Stimulated activated CD8-positive, alpha-beta memory T cell treated with anti-CD3 and anti-CD28 coated beads, Interleukin-15, amount 100 ng/mL, for 4 hours (primary cell): ENCODE results near the gene FRMD4B.
A peak's percentile ranks its signal among the peaks of the same experiment; 100 is the strongest.
"Not testable (repeated sequence)": the region's sequence is repeated elsewhere in the genome, so short reads cannot be mapped to it uniquely, and the experiment has no call there.

Experiments
- DNase-seq, 2 donors: peaks; one replicate each; pipeline ENCODE4 v3.0.0-alpha.2; 2020; ENCODE audit warnings: low read depth in 2 of 2

The FRMD4B gene

GRCh38 chr3:69322512-69322911 lies 63.4 kb downstream of the FRMD4B start:
- not testable (repeated sequence) for DNase-seq

- no peak for DNase-seq
Measured at GRCh38 chr3:69322158-69322509, 63.8 kb downstream of the FRMD4B start.

- DNase-seq: no peak
Measured at GRCh38 chr3:69321301-69322157, 64.4 kb downstream of the FRMD4B start.

- no peak for DNase-seq
Measured at GRCh38 chr3:69320871-69321271, 65.0 kb downstream of the FRMD4B start.

- DNase-seq: no peak
Measured at GRCh38 chr3:69319652-69320051, 66.2 kb downstream of the FRMD4B start.

GRCh38 chr3:69318410-69318809 lies 67.5 kb downstream of the FRMD4B start:
- no peak for DNase-seq

GRCh38 chr3:69313251-69313650 lies 72.6 kb downstream of the FRMD4B start:
- no peak for DNase-seq

- DNase-seq: no peak
Measured at GRCh38 chr3:69309814-69310213, 76.1 kb downstream of the FRMD4B start.

- peak in 1 of 2 donors; percentile 39 for DNase-seq
Measured at GRCh38 chr3:69306239-69307185, 79.4 kb downstream of the FRMD4B start.

GRCh38 chr3:69305011-69305410 lies 80.9 kb downstream of the FRMD4B start:
- DNase-seq: no peak

- no peak for DNase-seq
Measured at GRCh38 chr3:69304396-69304795, 81.5 kb downstream of the FRMD4B start.

- no peak for DNase-seq
Measured at GRCh38 chr3:69300296-69300695, 85.6 kb downstream of the FRMD4B start.

- DNase-seq: no peak
Measured at GRCh38 chr3:69299344-69299743, 86.5 kb downstream of the FRMD4B start.

GRCh38 chr3:69297501-69297900 lies 88.4 kb downstream of the FRMD4B start:
- no peak for DNase-seq

GRCh38 chr3:69296995-69297394 lies 88.9 kb downstream of the FRMD4B start:
- DNase-seq: no peak

GRCh38 chr3:69294014-69294766 lies 91.7 kb downstream of the FRMD4B start:
- DNase-seq: no peak

- no peak for DNase-seq
Measured at GRCh38 chr3:69292959-69293574, 92.8 kb downstream of the FRMD4B start.

GRCh38 chr3:69292185-69292584 lies 93.7 kb downstream of the FRMD4B start:
- DNase-seq: no peak

GRCh38 chr3:69290430-69290829 lies 95.5 kb downstream of the FRMD4B start:
- DNase-seq: no peak

- no peak for DNase-seq
Measured at GRCh38 chr3:69290006-69290405, 95.9 kb downstream of the FRMD4B start.

- no peak for DNase-seq
Measured at GRCh38 chr3:69288161-69288895, 97.6 kb downstream of the FRMD4B start.
